Ectodermal cell (in vitro differentiated cells): ENCODE results near the gene ITPKA.

Source experiments
- H3K27ac ChIP-seq: 2 replicates; pipeline ENCODE4 v1.7.0; 2013; ENCODE audit warnings: mild to moderate bottlenecking, low read depth, low read length; ENCODE audit not compliant: insufficient read depth, poor library complexity, severe bottlenecking
- H3K27me3 ChIP-seq: 2 replicates; pipeline ENCODE4 v1.7.0; 2013; ENCODE audit warnings: mild to moderate bottlenecking, low read length; ENCODE audit not compliant: insufficient read depth, control insufficient read depth, poor library complexity, severe bottlenecking
- H3K36me3 ChIP-seq: one replicate; pipeline ENCODE4 v1.7.0; 2013; ENCODE audit warnings: low read length; ENCODE audit not compliant: control insufficient read depth, insufficient read depth
- H3K4me1 ChIP-seq: one replicate; pipeline ENCODE4 v1.7.0; 2013; ENCODE audit warnings: low read length; ENCODE audit not compliant: control insufficient read depth, insufficient read depth
- H3K4me3 ChIP-seq: 2 replicates; pipeline ENCODE4 v1.7.0; 2013; ENCODE audit warnings: low read depth, low read length, control low read depth; ENCODE audit not compliant: insufficient read depth
- H3K9me3 ChIP-seq: 2 replicates; pipeline ENCODE4 v1.7.0; 2013; ENCODE audit warnings: mild to moderate bottlenecking, low read length, moderate library complexity; ENCODE audit not compliant: control insufficient read depth
- WGBS, 2 experiments: methylation state at CpG; one replicate each; pipeline ENCODE4 v1.1.7; 2013; ENCODE audit warnings: missing lambda C conversion rate in 2 of 2; 5-methylcytosine and 5-hydroxymethylcytosine counted together

The ITPKA gene

GRCh38 chr15:41535544-41535943 is 41.9 kb downstream of the ITPKA start:
- Histone ChIP-seq H3K36me3 (peaks cover 42% of the 10 kb centered on the region), H3K27me3 (no peaks in the 10 kb centered on the region), H3K9me3 (no peaks in the 10 kb centered on the region), H3K27ac (no peak overlapping the region), H3K4me3 (no peak overlapping the region), H3K4me1 (no peaks in the 10 kb centered on the region)
- 85 to 88% methylated on average over 1 of the region's 1 CpG for WGBS, 2 experiments

- H3K36me3 ChIP-seq: peaks cover 39% of the 10 kb centered on the region
- H3K9me3 ChIP-seq: no peaks in the 10 kb centered on the region
- WGBS, 2 experiments: 95 to 96% methylated on average over 11 of the region's 11 CpGs
- no peak overlapping the region for H3K4me3 ChIP-seq
- H3K27ac ChIP-seq: no peak overlapping the region
- H3K27me3 ChIP-seq: no peaks in the 10 kb centered on the region
- H3K4me1 ChIP-seq: no peaks in the 10 kb centered on the region
Measured at GRCh38 chr15:41536866-41537265, 43.2 kb downstream of the ITPKA start.

- Histone ChIP-seq H3K4me3 (peak overlapping the region; percentile 81), H3K27ac (peak overlapping the region; percentile 65), H3K9me3 (no peaks in the 10 kb centered on the region), H3K27me3 (no peaks in the 10 kb centered on the region), H3K36me3 (no peaks in the 10 kb centered on the region), H3K4me1 (no peaks in the 10 kb centered on the region)
- 14 to 25% methylated on average over 7 to 8 of the region's 8 CpGs for WGBS, 2 experiments
Measured at GRCh38 chr15:41543521-41543870, 49.8 kb downstream of the ITPKA start.

GRCh38 chr15:41544650-41545015 is 51.0 kb downstream of the ITPKA start:
- 92 to 93% methylated on average over 15 of the region's 15 CpGs for WGBS, 2 experiments
- H3K4me3 ChIP-seq: no peak overlapping the region
- H3K27me3 ChIP-seq: no peaks in the 10 kb centered on the region
- H3K36me3 ChIP-seq: no peaks in the 10 kb centered on the region
- no peaks in the 10 kb centered on the region for H3K9me3 ChIP-seq
- no peaks in the 10 kb centered on the region for H3K4me1 ChIP-seq
- no peak overlapping the region for H3K27ac ChIP-seq

GRCh38 chr15:41545218-41545617 is 51.5 kb downstream of the ITPKA start:
- Histone ChIP-seq H3K4me3 (no peak overlapping the region), H3K4me1 (no peaks in the 10 kb centered on the region), H3K9me3 (no peaks in the 10 kb centered on the region), H3K36me3 (no peaks in the 10 kb centered on the region), H3K27me3 (no peaks in the 10 kb centered on the region), H3K27ac (no peak overlapping the region)
- 90% methylated on average over 3 of the region's 3 CpGs for WGBS, 2 experiments

GRCh38 chr15:41546851-41547786 is 53.4 kb downstream of the ITPKA start:
- H3K27me3 ChIP-seq: no peaks in the 10 kb centered on the region
- H3K27ac ChIP-seq: no peak overlapping the region
- no peaks in the 10 kb centered on the region for H3K36me3 ChIP-seq
- WGBS, 2 experiments: 88 to 91% methylated on average over 12 of the region's 13 CpGs
- H3K4me3 ChIP-seq: no peak overlapping the region
- H3K4me1 ChIP-seq: no peaks in the 10 kb centered on the region
- H3K9me3 ChIP-seq: no peaks in the 10 kb centered on the region

- Histone ChIP-seq H3K36me3 (no peaks in the 10 kb centered on the region), H3K27ac (no peak overlapping the region), H3K9me3 (no peaks in the 10 kb centered on the region), H3K27me3 (no peaks in the 10 kb centered on the region), H3K4me3 (no peak overlapping the region), H3K4me1 (no peaks in the 10 kb centered on the region)
- WGBS, 2 experiments: 93 to 96% methylated on average over 9 of the region's 9 CpGs
Measured at GRCh38 chr15:41550066-41550775, 56.5 kb downstream of the ITPKA start.
